H1 (cell line): ENCODE results near the gene OSBPL2. TPM values are rescaled to one million over a fixed set of nuclear protein-coding genes. Genes with fewer than 3 reads are reported as not detected.

ENCODE experiments used
- CTCF ChIA-PET: fragments of 300-600 bp; sonication (Branson Sonifier 250); formaldehyde crosslinking; loops from one replicate; lab custom pipeline; 2021; ENCODE audit not compliant: partially characterized antibody; lab: Charles Lee
- POLR2A ChIA-PET: fragments of 300-600 bp; sonication (Branson Sonifier 250); formaldehyde crosslinking; loops from one replicate; lab custom pipeline; 2021; ENCODE audit warnings: inconsistent platforms; ENCODE audit not compliant: partially characterized antibody; lab: Charles Lee
- DNase-seq, 2 experiments: peaks; one replicate each; pipeline versions ENCODE4 v3.0.0 to v3.0.0-alpha.2; 2010 to 2022; ENCODE audit warnings: low spot score in 2 of 2, low read depth in 1 of 2, mixed read lengths in 1 of 2
- FAIRE-seq: peaks from 2 replicates; lab custom pipeline; 2011; peaks lifted over from hg19 to GRCh38; lab: Jason Lieb, UNC
- H2AFZ ChIP-seq: 2 replicates; pipeline ENCODE4 v1.8.1; 2012; ENCODE audit warnings: low read length, inconsistent platforms
- H2AK5ac ChIP-seq: 2 replicates; pipeline ENCODE4 v1.6.1; 2013; ENCODE audit warnings: low read depth, low read length
- H2BK120ac ChIP-seq: replicated peaks from 2 replicates; pipeline ENCODE3; 2013; ENCODE audit warnings: low read depth, low read length, inconsistent platforms
- H2BK12ac ChIP-seq: 2 replicates; pipeline ENCODE4 v1.6.1; 2013; ENCODE audit warnings: low read depth, low read length
- H2BK15ac ChIP-seq: 2 replicates; pipeline ENCODE4 v1.6.1; 2013; ENCODE audit warnings: low read length
- H2BK20ac ChIP-seq: 2 replicates; pipeline ENCODE4 v1.6.1; 2013; ENCODE audit warnings: low read length
- H2BK5ac ChIP-seq: 2 replicates; pipeline ENCODE4 v1.6.1; 2013; ENCODE audit warnings: low read depth, low read length
- H3K14ac ChIP-seq: 2 replicates; pipeline ENCODE4 v1.6.1; 2013; ENCODE audit warnings: inconsistent platforms; ENCODE audit not compliant: insufficient read length
- H3K18ac ChIP-seq: 2 replicates; pipeline ENCODE4 v1.6.1; 2013; ENCODE audit warnings: low read length; ENCODE audit errors: extremely low read depth
- H3K23ac ChIP-seq: 2 replicates; pipeline ENCODE4 v1.6.1; 2013; ENCODE audit warnings: inconsistent platforms; ENCODE audit not compliant: insufficient read length
- H3K23me2 ChIP-seq: 2 replicates; pipeline ENCODE4 v1.6.1; 2013; ENCODE audit warnings: low read depth, low read length
- H3K27ac ChIP-seq: 2 replicates; pipeline ENCODE4 v1.6.1; 2011; ENCODE audit warnings: low read depth, low read length, inconsistent platforms
- H3K27me3 ChIP-seq, 4 experiments: replicated peaks in 1 of 4; 1 replicate in 1 of 4; 2 replicates in 3 of 4; pipeline versions ENCODE4 v1.6.1 to v1.8.1; 2011 to 2013; ENCODE audit warnings: low read length in 3 of 4, mild to moderate bottlenecking in 3 of 4, inconsistent platforms in 2 of 4, mixed read lengths in 2 of 4, moderate library complexity in 1 of 4; ENCODE audit not compliant: control insufficient read depth in 3 of 4, insufficient read depth in 3 of 4; ENCODE audit errors: extremely low read depth in 1 of 4
- H3K36me3 ChIP-seq, 4 experiments: 2 replicates each; pipeline versions ENCODE4 v1.6.1 to v1.8.1; 2011 to 2013; ENCODE audit warnings: mild to moderate bottlenecking in 4 of 4, low read length in 3 of 4, moderate library complexity in 2 of 4, control low read depth in 1 of 4, inconsistent platforms in 1 of 4; ENCODE audit not compliant: insufficient read depth in 4 of 4, control insufficient read depth in 2 of 4
- H3K4ac ChIP-seq: replicated peaks from 2 replicates; pipeline ENCODE3; 2013; ENCODE audit warnings: low read length, low read depth, mixed read lengths, inconsistent platforms; ENCODE audit not compliant: insufficient read length
- H3K4me1 ChIP-seq, 4 experiments: replicated peaks in 1 of 4; 1 replicate in 1 of 4; 2 replicates in 3 of 4; pipeline versions ENCODE4 v1.6.1 to v1.8.1; 2011 to 2013; ENCODE audit warnings: low read length in 3 of 4, inconsistent platforms in 2 of 4, mixed read lengths in 1 of 4; ENCODE audit not compliant: insufficient read depth in 4 of 4, control insufficient read depth in 3 of 4
- H3K4me2 ChIP-seq, 2 experiments: 2 replicates each; pipeline versions ENCODE4 v1.6.1 to v1.8.1; 2011 to 2013; ENCODE audit warnings: low read depth in 2 of 2, low read length in 2 of 2, control low read depth in 1 of 2, inconsistent platforms in 1 of 2, mild to moderate bottlenecking in 1 of 2; ENCODE audit not compliant: insufficient read depth in 1 of 2
- H3K4me3 ChIP-seq, 4 experiments: fragments of 200-600, 300-600 bp in 1 of 4; sonication (generic), shearing (Covaris generic), sonication (Bioruptor Twin) in 1 of 4; 2 replicates each; pipeline versions ENCODE4 v1.5.1 to v1.8.1; 2011 to 2016; ENCODE audit warnings: low read length in 4 of 4, low read depth in 3 of 4, control low read depth in 2 of 4, inconsistent platforms in 2 of 4, mild to moderate bottlenecking in 2 of 4, mixed read lengths in 1 of 4, moderate library complexity in 1 of 4; ENCODE audit not compliant: insufficient read depth in 2 of 4; ENCODE audit errors: extremely low read depth in 1 of 4
- H3K56ac ChIP-seq: replicated peaks from 2 replicates; pipeline ENCODE3; 2013; ENCODE audit warnings: low read depth, mild to moderate bottlenecking, mixed read lengths, low read length, inconsistent platforms; ENCODE audit not compliant: insufficient read length
- H3K79me1 ChIP-seq: 2 replicates; pipeline ENCODE4 v1.6.1; 2013; ENCODE audit warnings: low read depth, low read length, control low read depth
- H3K79me2 ChIP-seq, 2 experiments: 2 replicates each; pipeline versions ENCODE4 v1.6.1 to v1.8.1; 2012 to 2013; ENCODE audit warnings: low read length in 2 of 2, mild to moderate bottlenecking in 2 of 2, inconsistent platforms in 1 of 2; ENCODE audit not compliant: insufficient read depth in 2 of 2, control insufficient read depth in 1 of 2
- H3K9ac ChIP-seq, 4 experiments: replicated peaks in 1 of 4; 1 replicate in 1 of 4; 2 replicates in 3 of 4; pipeline versions ENCODE4 v1.6.1 to v1.8.1; 2011 to 2013; ENCODE audit warnings: low read depth in 3 of 4, low read length in 3 of 4, control low read depth in 2 of 4, mild to moderate bottlenecking in 2 of 4, moderate library complexity in 2 of 4, inconsistent platforms in 1 of 4; ENCODE audit errors: extremely low read depth in 1 of 4
- H3K9me3 ChIP-seq, 2 experiments: 2 replicates each; pipeline versions ENCODE4 v1.6.1 to v1.8.1; 2012 to 2013; ENCODE audit warnings: mild to moderate bottlenecking in 2 of 2, moderate library complexity in 2 of 2, control low read depth in 1 of 2, inconsistent platforms in 1 of 2, low read depth in 1 of 2, low read length in 1 of 2, mixed read lengths in 1 of 2; ENCODE audit not compliant: insufficient read depth in 2 of 2
- H4K20me1 ChIP-seq, 2 experiments: replicated peaks in 1 of 2; 2 replicates each; pipeline versions ENCODE3 to v1.8.1; 2011 to 2013; ENCODE audit warnings: inconsistent platforms in 2 of 2, low read length in 2 of 2, mild to moderate bottlenecking in 1 of 2; ENCODE audit not compliant: insufficient read depth in 2 of 2, control insufficient read depth in 1 of 2
- H4K5ac ChIP-seq: 2 replicates; pipeline ENCODE4 v1.6.1; 2013; ENCODE audit warnings: low read length, low read depth, mixed read lengths, inconsistent platforms; ENCODE audit not compliant: insufficient read length
- H4K8ac ChIP-seq: 2 replicates; pipeline ENCODE4 v1.8.0; 2013; ENCODE audit warnings: mild to moderate bottlenecking, moderate library complexity, low read length, inconsistent platforms; ENCODE audit not compliant: insufficient read depth; ENCODE audit errors: extremely low read depth
- H4K91ac ChIP-seq: replicated peaks from 2 replicates; pipeline ENCODE3; 2013; ENCODE audit warnings: low read length, mixed read lengths, inconsistent platforms; ENCODE audit not compliant: insufficient read length
- SUZ12 ChIP-seq: fragments of 200-600 bp; sonication (generic); IDR thresholded peaks from 2 replicates; pipeline ENCODE4 v1.6.1; 2012; ENCODE audit warnings: mild to moderate bottlenecking, inconsistent platforms, low read length, moderate library complexity, mixed read lengths
- WGBS, 2 experiments: shearing (Covaris generic) in 1 of 2; methylation state at CpG; one replicate each; pipeline versions ENCODE4 v1.1.6 to v1.1.7; 2013 to 2015; ENCODE audit warnings: low lambda C conversion rate in 2 of 2, mixed read lengths in 2 of 2, inconsistent platforms in 1 of 2, low coverage in 1 of 2, missing lambda C conversion rate in 1 of 2; ENCODE audit not compliant: insufficient replicate concordance in 2 of 2, insufficient coverage in 1 of 2, insufficient read length in 1 of 2; ENCODE audit errors: extremely low coverage in 1 of 2, missing lambda C conversion rate in 1 of 2; 5-methylcytosine and 5-hydroxymethylcytosine counted together
- polyA plus RNA-seq, 7 experiments: library from polyadenylated mRNA; depleted of rRNA in 3 of 7; stranded (reverse) in 5 of 7; unstranded in 2 of 7; fragments of >200 nt in 5 of 7; fragments of 200-250 nt in 2 of 7; gene quantifications; 1 replicate in 5 of 7; 2 replicates in 1 of 7; 4 replicates in 1 of 7; pipeline versions ENCODE4 v1.2.1 to v1.2.3, GENCODE V29; 2011 to 2013; ENCODE audit warnings: missing spikeins in 2 of 7, mixed read lengths in 2 of 7
- total RNA-seq: library from RNA; stranded (reverse); fragmentation: NEBNext Ultra II Directional; extraction: Animal tissue kit (Norgen Biotek cat#: 25700); gene quantifications from 2 replicates; pipeline ENCODE4 v1.2.1, GENCODE V29; 2021

Gene OSBPL2
- total and polyA plus RNA-seq, 2 of the 8 experiments (the other 6 are each of a cell fraction or from before 2014, with no cell fraction given), result 11.7 to 42.4 TPM

DNA sequence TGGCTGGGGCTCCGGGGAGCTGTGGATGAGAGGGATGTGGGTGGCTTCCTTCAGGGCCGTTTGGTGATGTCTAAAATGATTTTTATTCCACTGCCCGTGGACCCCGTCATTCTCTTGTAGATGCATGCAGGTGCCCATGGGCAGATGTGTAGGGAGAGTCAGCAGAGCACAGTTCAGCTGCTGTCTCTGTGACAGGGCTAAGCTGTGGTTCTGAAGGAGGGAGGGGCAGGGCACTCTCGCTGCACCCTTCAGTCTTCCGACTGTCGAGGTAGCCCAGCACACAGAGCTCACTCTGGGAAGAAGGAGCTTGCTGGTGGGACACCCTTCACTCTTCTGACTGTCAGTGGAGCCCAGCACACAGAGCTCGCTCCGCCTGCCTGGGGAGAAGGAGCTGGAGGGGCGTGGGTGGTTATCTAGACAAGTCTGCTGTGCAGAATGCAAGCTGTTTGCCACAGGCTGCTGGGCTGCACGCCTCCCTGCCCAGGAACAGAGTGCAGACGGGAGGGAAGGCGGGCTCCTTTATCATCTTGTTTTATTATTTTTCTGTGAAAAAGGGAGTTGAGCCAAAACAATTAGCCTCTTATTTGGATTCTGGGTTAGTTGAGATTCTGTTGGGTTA, 36.1 kb downstream of the OSBPL2 start:
- H3K79me2 ChIP-seq, result no peaks in the 10 kb centered on the region
- no peak overlapping the region for H2BK15ac ChIP-seq
- TF ChIP-seq SUZ12, result no peak
- H3K4ac ChIP-seq, result no peak overlapping the region
- no peak overlapping the region for H3K56ac ChIP-seq
- FAIRE-seq, result no peak
- H3K36me3 ChIP-seq, result peaks cover 3 to 16% (median 8%) of the 10 kb centered on the region in 4 experiments; a peak in 5 of 8 replicates
- H3K79me1 ChIP-seq, result no peaks in the 10 kb centered on the region; the same call in 1 of the 2 replicates
- H3K23me2 ChIP-seq, result peaks cover 3% of the 10 kb centered on the region; the same call in 1 of the 2 replicates
- H3K4me2 ChIP-seq, result no peak overlapping the region
- CTCF ChIA-PET, result interaction anchor here (1.6 to 2.5 kb wide), 2 partner anchors 14 to 20 kb away, joined by 4 to 9 read pairs; no protein-coding TSS in a partner anchor
- H3K14ac ChIP-seq, result no peak overlapping the region
- H3K27me3 ChIP-seq, result no peaks in the 10 kb centered on the region
- H2AFZ ChIP-seq, result no peak overlapping the region
- no peak overlapping the region; the same call in 1 of the 2 replicates for H2BK5ac ChIP-seq
- no peak overlapping the region for H4K8ac ChIP-seq
- H4K20me1 ChIP-seq, result peaks cover 8 to 10% of the 10 kb centered on the region in 2 experiments
- H3K18ac ChIP-seq, result no peak overlapping the region
- 85% methylated on average over 13 of the region's 13 CpGs; no CpG with 5 or more reads in 1 of the 2 experiments for WGBS, 2 experiments
- no peak overlapping the region for H4K5ac ChIP-seq
- no peaks in the 10 kb centered on the region for H3K4me1 ChIP-seq
- no peak for DNase-seq
- no peak overlapping the region for H3K23ac ChIP-seq
- H2BK20ac ChIP-seq, result no peak overlapping the region
- H3K9ac ChIP-seq, result no peak overlapping the region
- no peak overlapping the region for H3K27ac ChIP-seq
- POLR2A ChIA-PET, result no interaction called here
- H2BK12ac ChIP-seq, result no peak overlapping the region
- H2AK5ac ChIP-seq, result no peak overlapping the region
- H3K4me3 ChIP-seq, result no peak overlapping the region
- H3K9me3 ChIP-seq, result no peaks in the 10 kb centered on the region
- H2BK120ac ChIP-seq, result no peak overlapping the region
- no peak overlapping the region for H4K91ac ChIP-seq
